HepG2 (cell line): Measurements from ENCODE around the gene C16orf87. TPM values are rescaled to one million over a fixed set of nuclear protein-coding genes. Genes with fewer than 3 reads are reported as not detected.

Experiments
- BCLAF1 ChIP-seq: fragments of 450-650 bp; IDR thresholded peaks from 2 replicates; pipeline ENCODE4 v1.6.1; 2017; ENCODE audit warnings: mild to moderate bottlenecking
- CCAR2 ChIP-seq: fragments of 200-400 bp; formaldehyde crosslinking; optimal IDR thresholded peaks from 2 replicates; pipeline ENCODE3; 2018; ENCODE audit warnings: low read depth, mild to moderate bottlenecking, low read length, moderate library complexity
- KDM6A ChIP-seq: IDR thresholded peaks from 2 replicates; pipeline ENCODE4 v1.6.1; 2016; ENCODE audit warnings: low read depth
- LBX2 ChIP-seq: sonication (generic); formaldehyde crosslinking; IDR thresholded peaks from 2 replicates; pipeline ENCODE4 v1.5.0; 2020; ENCODE audit warnings: missing genetic modification reagents, mild to moderate bottlenecking, borderline replicate concordance
- NAIF1 ChIP-seq: sonication (generic); formaldehyde crosslinking; IDR thresholded peaks from 2 replicates; pipeline ENCODE4 v1.5.0; 2020; ENCODE audit warnings: mild to moderate bottlenecking, missing genetic modification reagents, borderline replicate concordance
- PHF5A ChIP-seq: IDR thresholded peaks from one replicate; pipeline ENCODE4 v1.6.1; 2018; ENCODE audit warnings: low read depth, missing genetic modification reagents; ENCODE audit not compliant: unreplicated experiment
- POLR2AphosphoS5 ChIP-seq: IDR thresholded peaks from 2 replicates; pipeline ENCODE4 v1.6.1; 2012; ENCODE audit warnings: low read depth, low read length
- SP2 ChIP-seq: sonication (generic); formaldehyde crosslinking; IDR thresholded peaks from 2 replicates; pipeline ENCODE4 v1.5.1; 2020; ENCODE audit warnings: mild to moderate bottlenecking, missing genetic modification reagents
- TSC22D2 ChIP-seq: sonication (generic); formaldehyde crosslinking; IDR thresholded peaks from 2 replicates; pipeline ENCODE4 v1.5.1; 2020; ENCODE audit warnings: missing genetic modification reagents, mild to moderate bottlenecking, borderline replicate concordance
- ZNF18 ChIP-seq: sonication (generic); formaldehyde crosslinking; IDR thresholded peaks from 2 replicates; pipeline ENCODE4 v1.8.0; 2022; ENCODE audit warnings: mild to moderate bottlenecking, missing genetic modification reagents; ENCODE audit not compliant: insufficient replicate concordance
- ZNF205 ChIP-seq: IDR thresholded peaks from 2 replicates; pipeline ENCODE4 v1.6.1; 2018; ENCODE audit warnings: missing biosample characterization, missing genetic modification reagents
- ZNF276 ChIP-seq: sonication (generic); formaldehyde crosslinking; IDR thresholded peaks from 2 replicates; pipeline ENCODE4 v1.4.0; 2020; ENCODE audit warnings: mild to moderate bottlenecking, low read depth, missing genetic modification reagents
- ZNF792 ChIP-seq: IDR thresholded peaks from 2 replicates; pipeline ENCODE4 v1.6.1; 2016
- ZSCAN22 ChIP-seq: sonication (generic); formaldehyde crosslinking; IDR thresholded peaks from 2 replicates; pipeline ENCODE4 v1.4.0; 2020; ENCODE audit warnings: mild to moderate bottlenecking, missing genetic modification reagents
- ZSCAN25 ChIP-seq: sonication (generic); formaldehyde crosslinking; IDR thresholded peaks from 2 replicates; pipeline ENCODE4 v1.8.0; 2022; ENCODE audit warnings: mild to moderate bottlenecking, missing genetic modification reagents
- ZUFSP ChIP-seq: sonication (generic); formaldehyde crosslinking; IDR thresholded peaks from 2 replicates; pipeline ENCODE4 v1.9.0; 2021; ENCODE audit warnings: missing genetic modification reagents, mild to moderate bottlenecking, borderline replicate concordance
- ZXDC ChIP-seq: sonication (generic); formaldehyde crosslinking; IDR thresholded peaks from 2 replicates; pipeline ENCODE4 v1.5.0; 2020; ENCODE audit warnings: mild to moderate bottlenecking, missing genetic modification reagents
- polyA plus RNA-seq, 8 experiments: library from polyadenylated mRNA; depleted of rRNA in 3 of 8; stranded (reverse) in 7 of 8; unstranded in 1 of 8; fragments of >200 nt; fragmentation: Illumina TruSeq in 4 of 8; extraction: Trizol in 4 of 8; gene quantifications; 2 replicates each; pipeline versions ENCODE4 v1.2.1 to v1.2.3, GENCODE V29; 2011 to 2016; ENCODE audit warnings: low read depth in 4 of 8, missing spikeins in 1 of 8, mixed read lengths in 1 of 8; ENCODE audit not compliant: insufficient read depth in 1 of 8
- total RNA-seq, 5 experiments: library from RNA; depleted of rRNA; stranded (reverse); fragments of >200 nt; fragmentation: Illumina TruSeq; extraction: Trizol; gene quantifications; 2 replicates each; pipeline ENCODE4 v1.2.3, GENCODE V29; 2016; ENCODE audit warnings: low read depth in 1 of 5

C16orf87 gene
- total and polyA plus RNA-seq, 2 of the 13 experiments (the other 11 are each of a cell fraction or from before 2014, with no cell fraction given): 8.6 to 19.5 TPM

- TF ChIP-seq ZNF276 (CRISPR knock-in tag): no peak
- no peak for TF ChIP-seq BCLAF1
- TF ChIP-seq ZXDC: no peak
- TF ChIP-seq CCAR2: no peak
- TF ChIP-seq ZSCAN25: no peak
- no peak for TF ChIP-seq ZUFSP (CRISPR knock-in tag)
- no peak for TF ChIP-seq PHF5A (CRISPR knock-in tag)
- TF ChIP-seq LBX2: no peak
- TF ChIP-seq TSC22D2 (CRISPR knock-in tag): no peak
- TF ChIP-seq ZNF18 (CRISPR knock-in tag): no peak
- no peak for TF ChIP-seq SP2
- no peak for TF ChIP-seq ZNF792 (CRISPR knock-in tag)
- no peak for TF ChIP-seq NAIF1
- TF ChIP-seq KDM6A (CRISPR knock-in tag): no peak
- TF ChIP-seq ZNF205: no peak
- no peak for TF ChIP-seq ZSCAN22 (CRISPR knock-in tag)
- TF ChIP-seq POLR2AphosphoS5: no peak
Measured at GRCh38 chr16:46832757-46833459, 1.9 kb upstream of the C16orf87 start (continued).
